K562 (cell line): ENCODE results near the gene STAT6. TPM values are rescaled to one million over a fixed set of nuclear protein-coding genes. Genes with fewer than 3 reads are reported as not detected.

Experiments used
- ARNT ChIP-seq, 2 experiments: fragments of 450-650 bp; IDR thresholded peaks; 2 replicates each; pipeline ENCODE4 v1.6.1; 2016; ENCODE audit warnings: mild to moderate bottlenecking in 1 of 2
- CTBP1 ChIP-seq: fragments of 450-650 bp; IDR thresholded peaks from 2 replicates; pipeline ENCODE4 v1.6.1; 2016; ENCODE audit warnings: borderline replicate concordance
- DEAF1 ChIP-seq: fragments of 450-650 bp; formaldehyde crosslinking; IDR thresholded peaks from 2 replicates; pipeline ENCODE4 v1.4.0; 2020; ENCODE audit warnings: mild to moderate bottlenecking, moderate library complexity
- EHMT2 ChIP-seq: fragments of 450-650 bp; IDR thresholded peaks from 2 replicates; pipeline ENCODE4 v1.6.1; 2018; ENCODE audit warnings: antibody characterized with exemption
- FOXP1 ChIP-seq: sonication (generic); formaldehyde crosslinking; IDR thresholded peaks from 2 replicates; pipeline ENCODE4 v1.8.0; 2022; ENCODE audit warnings: mild to moderate bottlenecking, missing genetic modification reagents
- HDAC1 ChIP-seq, 2 experiments: fragments of 450-650 bp; IDR thresholded peaks; 2 replicates each; pipeline ENCODE4 v1.6.1; 2016 to 2017; ENCODE audit warnings: inconsistent platforms in 1 of 2, mild to moderate bottlenecking in 1 of 2, moderate library complexity in 1 of 2
- JUN ChIP-seq, 2 experiments: sonication (generic) in 1 of 2; formaldehyde crosslinking in 1 of 2; IDR thresholded peaks; 2 replicates each; pipeline versions ENCODE4 v1.6.1 to v1.8.0; 2012 to 2022; ENCODE audit warnings: borderline replicate concordance in 2 of 2, mild to moderate bottlenecking in 2 of 2, improper control_type of control experiment in 1 of 2, low read depth in 1 of 2, low read length in 1 of 2, missing genetic modification reagents in 1 of 2
- MAZ ChIP-seq, 2 experiments: fragments of 450-650 bp in 1 of 2; sonication (generic) in 1 of 2; formaldehyde crosslinking; IDR thresholded peaks in 1 of 2; conservative IDR thresholded peaks in 1 of 2; 2 replicates each; pipeline versions ENCODE4 v1.4.0 to v1.5.0; 2020; ENCODE audit warnings: mild to moderate bottlenecking in 1 of 2, missing genetic modification reagents in 1 of 2
- NRF1 ChIP-seq, 2 experiments: fragments of 450-650 bp; IDR thresholded peaks in 1 of 2; conservative IDR thresholded peaks in 1 of 2; 2 replicates each; pipeline ENCODE4 v1.6.1; 2014; ENCODE audit warnings: mild to moderate bottlenecking in 2 of 2
- ZNF449 ChIP-seq: fragments of 250-450 bp; sonication (Bioruptor Pico); IDR thresholded peaks from 2 replicates; pipeline ENCODE4 v1.8.0; 2022; ENCODE audit warnings: moderate library complexity, mild to moderate bottlenecking, inconsistent platforms
- polyA plus RNA-seq, 8 experiments: library from polyadenylated mRNA; depleted of rRNA in 4 of 8; stranded (reverse) in 5 of 8; unstranded in 3 of 8; fragments of >200 nt; fragmentation: Nextera tagmentation in 2 of 8; fragmentation: Illumina TruSeq in 1 of 8; extraction: Ambion mirVana in 2 of 8; extraction: Trizol in 1 of 8; gene quantifications; 2 replicates each; pipeline versions ENCODE4 v1.2.1 to v1.2.3, GENCODE V29; 2011 to 2014; ENCODE audit warnings: inconsistent platforms in 1 of 8, missing spikeins in 1 of 8
- total RNA-seq, 7 experiments: library from RNA; depleted of rRNA in 6 of 7; stranded (reverse); fragments of >200 nt in 6 of 7; fragmentation: Illumina TruSeq in 2 of 7; extraction: Trizol in 2 of 7; gene quantifications; 2 replicates each; pipeline versions ENCODE4 v1.2.1 to v1.2.3, GENCODE V29; 2011 to 2021; ENCODE audit warnings: low replicate concordance in 1 of 7
- TF ChIP-seq, protein P1 (sequence below), 2 experiments: fragments of 450-650 bp; conservative IDR thresholded peaks; 2 replicates each; pipeline ENCODE4 v1.6.1; 2017; ENCODE audit warnings: mild to moderate bottlenecking in 2 of 2, moderate library complexity in 2 of 2
- TF ChIP-seq, protein P2 (sequence below): sonication (generic); formaldehyde crosslinking; IDR thresholded peaks from 2 replicates; pipeline ENCODE4 v1.8.0; 2022; ENCODE audit warnings: mild to moderate bottlenecking, missing genetic modification reagents
- TF ChIP-seq, protein P3 (sequence below): fragments of 250-450 bp; sonication (Bioruptor Pico); IDR thresholded peaks from 2 replicates; pipeline ENCODE4 v1.4.0; 2020
- TF ChIP-seq, protein P4 (sequence below): fragments of 150-350 bp; IDR thresholded peaks from 2 replicates; pipeline ENCODE4 v1.6.1; 2014; ENCODE audit warnings: low read depth, mild to moderate bottlenecking, low read length, borderline replicate concordance
- TF ChIP-seq, protein P5 (sequence below): fragments of 450-650 bp; IDR thresholded peaks from 2 replicates; pipeline ENCODE4 v1.6.1; 2016; ENCODE audit warnings: low read depth, mild to moderate bottlenecking, moderate library complexity

STAT6 gene
- total and polyA plus RNA-seq, 9 of the 15 experiments (the other 6 are each of a cell fraction or from before 2014, with no cell fraction given), result 2.4 to 49.5 (median 26.5) TPM

- TF ChIP-seq, protein P1, sequence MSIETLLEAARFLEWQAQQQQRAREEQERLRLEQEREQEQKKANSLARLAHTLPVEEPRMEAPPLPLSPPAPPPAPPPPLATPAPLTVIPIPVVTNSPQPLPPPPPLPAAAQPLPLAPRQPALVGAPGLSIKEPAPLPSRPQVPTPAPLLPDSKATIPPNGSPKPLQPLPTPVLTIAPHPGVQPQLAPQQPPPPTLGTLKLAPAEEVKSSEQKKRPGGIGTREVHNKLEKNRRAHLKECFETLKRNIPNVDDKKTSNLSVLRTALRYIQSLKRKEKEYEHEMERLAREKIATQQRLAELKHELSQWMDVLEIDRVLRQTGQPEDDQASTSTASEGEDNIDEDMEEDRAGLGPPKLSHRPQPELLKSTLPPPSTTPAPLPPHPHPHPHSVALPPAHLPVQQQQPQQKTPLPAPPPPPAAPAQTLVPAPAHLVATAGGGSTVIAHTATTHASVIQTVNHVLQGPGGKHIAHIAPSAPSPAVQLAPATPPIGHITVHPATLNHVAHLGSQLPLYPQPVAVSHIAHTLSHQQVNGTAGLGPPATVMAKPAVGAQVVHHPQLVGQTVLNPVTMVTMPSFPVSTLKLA (conservative IDR thresholded peaks at IDR 0.05), result peak; percentile 63 to 82
- peak in 1 of 2 experiments; percentile 60; a peak in 1 of 4 replicates for TF ChIP-seq HDAC1 (IDR thresholded peaks at IDR 0.05)
- TF ChIP-seq FOXP1 (CRISPR knock-in tag), result no peak
- TF ChIP-seq EHMT2, result no peak
- TF ChIP-seq ZNF449 (CRISPR knock-in tag), result no peak
- peak; percentile 5; the same call in 1 of the 2 replicates for TF ChIP-seq JUN (IDR thresholded peaks at IDR 0.05; ENCODE audit: borderline replicate concordance, low read depth, low read length)
- no peak for TF ChIP-seq JUN (CRISPR knock-in tag; IDR thresholded peaks at IDR 0.05; ENCODE audit: borderline replicate concordance)
- TF ChIP-seq, protein P2, sequence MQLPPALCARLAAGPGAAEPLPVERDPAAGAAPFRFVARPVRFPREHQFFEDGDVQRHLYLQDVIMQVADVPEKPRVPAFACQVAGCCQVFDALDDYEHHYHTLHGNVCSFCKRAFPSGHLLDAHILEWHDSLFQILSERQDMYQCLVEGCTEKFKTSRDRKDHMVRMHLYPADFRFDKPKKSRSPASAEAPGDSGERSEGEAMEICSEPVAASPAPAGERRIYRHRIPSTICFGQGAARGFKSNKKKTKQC (CRISPR knock-in tag), result no peak
- TF ChIP-seq, protein P3, sequence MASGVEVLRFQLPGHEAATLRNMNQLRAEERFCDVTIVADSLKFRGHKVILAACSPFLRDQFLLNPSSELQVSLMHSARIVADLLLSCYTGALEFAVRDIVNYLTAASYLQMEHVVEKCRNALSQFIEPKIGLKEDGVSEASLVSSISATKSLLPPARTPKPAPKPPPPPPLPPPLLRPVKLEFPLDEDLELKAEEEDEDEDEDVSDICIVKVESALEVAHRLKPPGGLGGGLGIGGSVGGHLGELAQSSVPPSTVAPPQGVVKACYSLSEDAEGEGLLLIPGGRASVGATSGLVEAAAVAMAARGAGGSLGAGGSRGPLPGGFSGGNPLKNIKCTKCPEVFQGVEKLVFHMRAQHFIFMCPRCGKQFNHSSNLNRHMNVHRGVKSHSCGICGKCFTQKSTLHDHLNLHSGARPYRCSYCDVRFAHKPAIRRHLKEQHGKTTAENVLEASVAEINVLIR (CRISPR knock-in tag), result no peak
- TF ChIP-seq, protein P4, sequence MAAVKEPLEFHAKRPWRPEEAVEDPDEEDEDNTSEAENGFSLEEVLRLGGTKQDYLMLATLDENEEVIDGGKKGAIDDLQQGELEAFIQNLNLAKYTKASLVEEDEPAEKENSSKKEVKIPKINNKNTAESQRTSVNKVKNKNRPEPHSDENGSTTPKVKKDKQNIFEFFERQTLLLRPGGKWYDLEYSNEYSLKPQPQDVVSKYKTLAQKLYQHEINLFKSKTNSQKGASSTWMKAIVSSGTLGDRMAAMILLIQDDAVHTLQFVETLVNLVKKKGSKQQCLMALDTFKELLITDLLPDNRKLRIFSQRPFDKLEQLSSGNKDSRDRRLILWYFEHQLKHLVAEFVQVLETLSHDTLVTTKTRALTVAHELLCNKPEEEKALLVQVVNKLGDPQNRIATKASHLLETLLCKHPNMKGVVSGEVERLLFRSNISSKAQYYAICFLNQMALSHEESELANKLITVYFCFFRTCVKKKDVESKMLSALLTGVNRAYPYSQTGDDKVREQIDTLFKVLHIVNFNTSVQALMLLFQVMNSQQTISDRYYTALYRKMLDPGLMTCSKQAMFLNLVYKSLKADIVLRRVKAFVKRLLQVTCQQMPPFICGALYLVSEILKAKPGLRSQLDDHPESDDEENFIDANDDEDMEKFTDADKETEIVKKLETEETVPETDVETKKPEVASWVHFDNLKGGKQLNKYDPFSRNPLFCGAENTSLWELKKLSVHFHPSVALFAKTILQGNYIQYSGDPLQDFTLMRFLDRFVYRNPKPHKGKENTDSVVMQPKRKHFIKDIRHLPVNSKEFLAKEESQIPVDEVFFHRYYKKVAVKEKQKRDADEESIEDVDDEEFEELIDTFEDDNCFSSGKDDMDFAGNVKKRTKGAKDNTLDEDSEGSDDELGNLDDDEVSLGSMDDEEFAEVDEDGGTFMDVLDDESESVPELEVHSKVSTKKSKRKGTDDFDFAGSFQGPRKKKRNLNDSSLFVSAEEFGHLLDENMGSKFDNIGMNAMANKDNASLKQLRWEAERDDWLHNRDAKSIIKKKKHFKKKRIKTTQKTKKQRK, result no peak
- TF ChIP-seq DEAF1, result no peak
- TF ChIP-seq MAZ (CRISPR knock-in tag; conservative IDR thresholded peaks at IDR 0.05 in 1 of 2, IDR thresholded peaks at IDR 0.05 in 1 of 2), result peak in 1 of 2 experiments; percentile 58; a peak in 1 of 4 replicates
- TF ChIP-seq NRF1 (conservative IDR thresholded peaks at IDR 0.05 in 1 of 2, IDR thresholded peaks at IDR 0.05 in 1 of 2), result peak; percentile 47 to 52; a peak in 3 of 4 replicates
- TF ChIP-seq ARNT (IDR thresholded peaks at IDR 0.05), result no peak
- peak; percentile 86 for TF ChIP-seq CTBP1
- TF ChIP-seq, protein P5, sequence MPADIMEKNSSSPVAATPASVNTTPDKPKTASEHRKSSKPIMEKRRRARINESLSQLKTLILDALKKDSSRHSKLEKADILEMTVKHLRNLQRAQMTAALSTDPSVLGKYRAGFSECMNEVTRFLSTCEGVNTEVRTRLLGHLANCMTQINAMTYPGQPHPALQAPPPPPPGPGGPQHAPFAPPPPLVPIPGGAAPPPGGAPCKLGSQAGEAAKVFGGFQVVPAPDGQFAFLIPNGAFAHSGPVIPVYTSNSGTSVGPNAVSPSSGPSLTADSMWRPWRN, result 0 out of 2 replicates have a peak, but pooled peaks have one; percentile 34
Measured at GRCh38 chr12:57085999-57086492, 25.1 kb downstream of the STAT6 start (continued).
